Measurements from ENCODE around the gene GABARAP. TPM values are rescaled to one million over a fixed set of nuclear protein-coding genes. Genes with fewer than 3 reads are reported as not detected.

GABARAP gene
- total RNA-seq, 1 experiment from 2014 or later: 228 TPM

GRCh38 chr17:7190276-7190917 is 51.9 kb downstream of the GABARAP start:
- H3K4me3 Mint-ChIP-seq: no peak overlapping the region
- H3K4me1 Mint-ChIP-seq: no peaks in the 10 kb centered on the region
- ATAC-seq (no peak), DNase-seq (ENCODE audit: low spot score) (no peak)
- no peaks in the 10 kb centered on the region for H3K9me3 Mint-ChIP-seq
- no peaks in the 10 kb centered on the region for H3K27me3 Mint-ChIP-seq (ENCODE audit: low read depth)
- no peak overlapping the region for H3K27ac Mint-ChIP-seq
- ChIA-PET CTCF (interaction anchor here (0.6 to 1.0 kb wide), 2 partner anchors 13 to 44 kb away, joined by 5 read pairs; no protein-coding TSS in a partner anchor), POLR2A (no interaction called here)
- TF ChIP-seq NR1H2 (CRISPR knock-in tag; IDR thresholded peaks at IDR 0.05) (no peak), EMX1 (CRISPR knock-in tag; IDR thresholded peaks at IDR 0.05) (no peak), SOX15 (CRISPR knock-in tag; IDR thresholded peaks at IDR 0.05) (no peak), PRDM15 (CRISPR knock-in tag; IDR thresholded peaks at IDR 0.05) (no peak), NFE2L1 (CRISPR knock-in tag; IDR thresholded peaks at IDR 0.05) (no peak), NFYB (CRISPR knock-in tag; conservative IDR thresholded peaks at IDR 0.05; ENCODE audit: low read depth) (no peak), CREB1 (CRISPR knock-in tag; IDR thresholded peaks at IDR 0.05) (no peak), PREB (CRISPR knock-in tag; IDR thresholded peaks at IDR 0.05; ENCODE audit: borderline replicate concordance) (no peak), NR2C2 (CRISPR knock-in tag; IDR thresholded peaks at IDR 0.05) (no peak), MYBL2 (CRISPR knock-in tag; IDR thresholded peaks at IDR 0.05) (no peak), ZNF281 (CRISPR knock-in tag; IDR thresholded peaks at IDR 0.05) (no peak), CBFB (CRISPR knock-in tag; IDR thresholded peaks at IDR 0.05; ENCODE audit: low read depth) (no peak)
- peaks cover 16% of the 10 kb centered on the region for H3K36me3 Mint-ChIP-seq

Small RNA genes within 50 kb of the gene (microRNA-seq; reads per million reads assigned to microRNA genes)
- gene MIR324 (ENCODE audit: borderline number of aligned reads): 986 reads per million, percentile 88 among the genes with 10 or more reads in this experiment

Other genes with a start within 250 kb of the GABARAP start
- gene ALOX12, start 246.4 kb downstream of the GABARAP start, total RNA-seq (2021): 1.6 to 1.9 TPM (median 1.9 TPM) in 3 replicates
- gene RNASEK, start 229.8 kb downstream of the GABARAP start, total RNA-seq (2021): 162 to 173 TPM (median 170 TPM) in 3 replicates
- 11.4 to 13.5 TPM (median 12.3 TPM) in 3 replicates for gene BCL6B, start 219.4 kb downstream of the GABARAP start, total RNA-seq (2021)
- gene SLC16A13, start 206.4 kb downstream of the GABARAP start, total RNA-seq (2021): 5.2 to 7.1 TPM (median 6.9 TPM) in 3 replicates
- 0.48 to 0.62 TPM (median 0.53 TPM) in 3 replicates for gene SLC16A11, start 198.4 kb downstream of the GABARAP start, total RNA-seq (2021)
- 0.18 TPM in 1 of 3 replicates, not detected in the others for gene CLEC10A, start 162.2 kb downstream of the GABARAP start, total RNA-seq (2021)
- gene ASGR2, start 127.6 kb downstream of the GABARAP start, total RNA-seq (2021): 0.13 to 0.30 TPM (median 0.14 TPM) in 3 replicates
- gene ASGR1, start 63.1 kb downstream of the GABARAP start, total RNA-seq (2021): 13.3 to 17.7 TPM (median 15.8 TPM) in 3 replicates
- gene DLG4, start 22.6 kb downstream of the GABARAP start, total RNA-seq (2021): 47.1 to 59.7 TPM (median 48.0 TPM) in 3 replicates
- 213 to 236 TPM (median 221 TPM) in 3 replicates for gene ACADVL, start 22.5 kb downstream of the GABARAP start, total RNA-seq (2021)
- 57.6 to 67.3 TPM (median 59.8 TPM) in 3 replicates for gene DVL2, start 7.9 kb downstream of the GABARAP start, total RNA-seq (2021)
- 45.8 to 50.1 TPM (median 49.1 TPM) in 3 replicates for gene PHF23, start 3.0 kb downstream of the GABARAP start, total RNA-seq (2021)
- 120 to 127 TPM (median 126 TPM) in 3 replicates for gene CTDNEP1, start 9.3 kb upstream of the GABARAP start, total RNA-seq (2021)
- gene ELP5, start 9.8 kb upstream of the GABARAP start, total RNA-seq (2021): 101 to 103 TPM (median 103 TPM) in 3 replicates
- 131 to 136 TPM (median 136 TPM) in 3 replicates for gene CLDN7, start 20.0 kb upstream of the GABARAP start, total RNA-seq (2021)
- 5.6 to 6.4 TPM (median 6.2 TPM) in 3 replicates for gene SLC2A4, start 39.3 kb upstream of the GABARAP start, total RNA-seq (2021)
- 26.8 to 36.5 TPM (median 35.2 TPM) in 3 replicates for gene YBX2, start 52.2 kb upstream of the GABARAP start, total RNA-seq (2021)
- 929 to 1,021 TPM (median 936 TPM) in 3 replicates for gene EIF5A, start 65.2 kb upstream of the GABARAP start, total RNA-seq (2021)
- gene GPS2, start 72.9 kb upstream of the GABARAP start, total RNA-seq (2021): 42.2 to 55.9 TPM (median 44.7 TPM) in 3 replicates
- gene NEURL4, start 86.9 kb upstream of the GABARAP start, total RNA-seq (2021): 44.3 to 64.4 TPM (median 50.2 TPM) in 3 replicates
- 58.6 to 63.9 TPM (median 60.6 TPM) in 3 replicates for gene ACAP1, start 94.1 kb upstream of the GABARAP start, total RNA-seq (2021)
- gene KCTD11, start 109.7 kb upstream of the GABARAP start, total RNA-seq (2021): 8.1 to 9.0 TPM (median 8.2 TPM) in 3 replicates
- not detected in 3 replicates for gene TMEM95, start 112.7 kb upstream of the GABARAP start, total RNA-seq (2021)
- gene TNK1, start 138.6 kb upstream of the GABARAP start, total RNA-seq (2021): 9.3 to 11.8 TPM (median 10.7 TPM) in 3 replicates
- gene PLSCR3, start 152.1 kb upstream of the GABARAP start, total RNA-seq (2021): 34.1 to 42.7 TPM (median 37.6 TPM) in 3 replicates
- gene TMEM256, start 161.6 kb upstream of the GABARAP start, total RNA-seq (2021): 132 to 180 TPM (median 178 TPM) in 3 replicates
- 76.7 to 112 TPM (median 96.9 TPM) in 3 replicates for gene NLGN2, start 165.4 kb upstream of the GABARAP start, total RNA-seq (2021)
- 0.18 to 0.35 TPM in 2 of 3 replicates, not detected in the other for gene SPEM1, start 177.9 kb upstream of the GABARAP start, total RNA-seq (2021)
- gene SPEM2, start 183.2 kb upstream of the GABARAP start, total RNA-seq (2021): 0.13 TPM in 1 of 3 replicates, not detected in the others
- gene SPEM3, start 186.4 kb upstream of the GABARAP start, total RNA-seq (2021): not detected in 3 replicates
- 13.5 to 15.3 TPM (median 13.9 TPM) in 3 replicates for gene TMEM102, start 193.0 kb upstream of the GABARAP start, total RNA-seq (2021)
- gene FGF11, start 197.1 kb upstream of the GABARAP start, total RNA-seq (2021): 19.8 to 29.1 TPM (median 28.0 TPM) in 3 replicates
- gene CHRNB1, start 202.6 kb upstream of the GABARAP start, total RNA-seq (2021): 16.0 to 21.5 TPM (median 20.8 TPM) in 3 replicates
- gene ZBTB4, start 237.2 kb upstream of the GABARAP start, total RNA-seq (2021): 14.6 to 17.0 TPM (median 16.2 TPM) in 3 replicates
- 0.16 to 0.26 TPM (median 0.18 TPM) in 3 replicates for gene SLC35G6, start 239.0 kb upstream of the GABARAP start, total RNA-seq (2021)
- gene POLR2A, start 241.9 kb upstream of the GABARAP start, total RNA-seq (2021): 166 to 170 TPM (median 170 TPM) in 3 replicates

Measured in WTC11 (cell line).